Endothelial cell of umbilical vein (primary cell): ENCODE results near the gene LUZP2. TPM values are rescaled to one million over a fixed set of nuclear protein-coding genes. Genes with fewer than 3 reads are reported as not detected.

Experiments used
- BruUV-seq: library from RNA; stranded (reverse); fragments of 400-500 nt; replicated peaks from 2 replicates; lab custom pipeline; 2021; lab: Mats Ljungman, UMichigan
- CTCF ChIA-PET: fragments of 300-600, 350-600 bp; sonication (Branson Sonifier 250); formaldehyde crosslinking; loops from one replicate; lab custom pipeline; 2021; ENCODE audit warnings: antibody characterized with exemption, inconsistent platforms; lab: Charles Lee
- POLR2A ChIA-PET: fragments of 300-600, 350-600 bp; sonication (Branson Sonifier 250); formaldehyde crosslinking; loops from one replicate; lab custom pipeline; 2021; ENCODE audit warnings: antibody characterized with exemption, inconsistent platforms; lab: Charles Lee
- DNase-seq: peaks from one replicate; pipeline ENCODE4 v3.0.0-alpha.2; 2011; ENCODE audit warnings: low read depth, low spot score
- FAIRE-seq: peaks from 2 replicates; lab custom pipeline; 2011; peaks lifted over from hg19 to GRCh38; lab: Jason Lieb, UNC
- H2AFZ ChIP-seq: 2 replicates; pipeline ENCODE4 v1.6.0; 2012; ENCODE audit warnings: low read depth, low read length, control low read depth, inconsistent platforms
- H3K27ac ChIP-seq: 2 replicates; pipeline ENCODE4 v1.5.1; 2011; ENCODE audit warnings: low read depth, mild to moderate bottlenecking, control low read depth, low read length, moderate library complexity; ENCODE audit not compliant: insufficient read depth
- H3K27me3 ChIP-seq, 2 experiments: 2 replicates each; pipeline versions ENCODE4 v1.6.0 to v1.6.1; 2011; ENCODE audit warnings: low read length in 2 of 2, mixed read lengths in 1 of 2; ENCODE audit not compliant: control insufficient read depth in 2 of 2, insufficient read depth in 2 of 2
- H3K36me3 ChIP-seq, 2 experiments: 2 replicates in 1 of 2; 3 replicates in 1 of 2; pipeline ENCODE4 v1.5.1; 2011; ENCODE audit warnings: low read length in 2 of 2, mild to moderate bottlenecking in 1 of 2, moderate library complexity in 1 of 2; ENCODE audit not compliant: control insufficient read depth in 2 of 2, insufficient read depth in 2 of 2; ENCODE audit errors: extremely low read depth in 1 of 2
- H3K4me1 ChIP-seq: 3 replicates; pipeline ENCODE4 v1.5.1; 2011; ENCODE audit warnings: mild to moderate bottlenecking, low read length; ENCODE audit not compliant: control insufficient read depth, insufficient read depth; ENCODE audit errors: extremely low read depth
- H3K4me2 ChIP-seq: 2 replicates; pipeline ENCODE4 v1.6.1; 2011; ENCODE audit warnings: low read length, control low read depth, mixed read lengths; ENCODE audit not compliant: insufficient read depth
- H3K4me3 ChIP-seq, 3 experiments: fragments of 200-600 bp in 1 of 3; sonication (generic), shearing (Covaris generic) in 1 of 3; replicated peaks in 1 of 3; 2 replicates each; pipeline ENCODE4 v1.5.1; 2011 to 2016; ENCODE audit warnings: control low read depth in 3 of 3, low read length in 3 of 3, mild to moderate bottlenecking in 2 of 3, inconsistent platforms in 1 of 3, low read depth in 1 of 3, moderate library complexity in 1 of 3; ENCODE audit not compliant: insufficient read depth in 1 of 3
- H3K79me2 ChIP-seq: 2 replicates; pipeline ENCODE4 v1.6.0; 2012; ENCODE audit warnings: low read length, inconsistent platforms; ENCODE audit not compliant: control insufficient read depth, insufficient read depth
- H3K9ac ChIP-seq: replicated peaks from 2 replicates; pipeline ENCODE3; 2011; ENCODE audit warnings: low read length, control low read depth; ENCODE audit not compliant: insufficient read depth; ENCODE audit errors: extremely low read depth
- H3K9me1 ChIP-seq: replicated peaks from 3 replicates; pipeline ENCODE4 v1.6.0; 2011; ENCODE audit warnings: mild to moderate bottlenecking, low read length; ENCODE audit not compliant: control insufficient read depth, insufficient read depth; ENCODE audit errors: extremely low read depth
- H3K9me3 ChIP-seq: replicated peaks from 2 replicates; pipeline ENCODE4 v1.5.1; 2012; ENCODE audit warnings: low read length, inconsistent platforms; ENCODE audit not compliant: control insufficient read depth, insufficient read depth
- H4K20me1 ChIP-seq: replicated peaks from 2 replicates; pipeline ENCODE3; 2011; ENCODE audit warnings: mild to moderate bottlenecking, low read length; ENCODE audit not compliant: control insufficient read depth, insufficient read depth; ENCODE audit errors: extremely low read depth
- EZH2 ChIP-seq: IDR thresholded peaks from 2 replicates; pipeline ENCODE4 v1.6.1; 2012; ENCODE audit warnings: borderline replicate concordance, low read depth, mild to moderate bottlenecking, moderate library complexity, low read length, inconsistent platforms; ENCODE audit not compliant: severe bottlenecking
- FOS ChIP-seq: IDR thresholded peaks from 2 replicates; pipeline ENCODE4 v1.6.1; 2011; ENCODE audit warnings: mild to moderate bottlenecking, low read length, moderate library complexity, borderline replicate concordance; ENCODE audit not compliant: insufficient read depth
- GATA2 ChIP-seq: IDR thresholded peaks from 2 replicates; pipeline ENCODE4 v1.7.0; 2011; ENCODE audit warnings: low read depth, mild to moderate bottlenecking, moderate library complexity, mixed read lengths, low read length; ENCODE audit not compliant: insufficient read length, insufficient read depth
- JUN ChIP-seq: IDR thresholded peaks from 2 replicates; pipeline ENCODE4 v1.6.1; 2011; ENCODE audit warnings: borderline replicate concordance, low read depth; ENCODE audit not compliant: insufficient read length, insufficient read depth
- MYC ChIP-seq: IDR thresholded peaks from one replicate; pipeline ENCODE4 v1.6.1; 2011; ENCODE audit warnings: mild to moderate bottlenecking, low read depth, low read length
- POLR2A ChIP-seq: IDR thresholded peaks from 2 replicates; pipeline ENCODE4 v1.6.1; 2012; ENCODE audit warnings: low read depth, mild to moderate bottlenecking, control low read depth, low read length
- POLR2AphosphoS5 ChIP-seq: IDR thresholded peaks from 2 replicates; pipeline ENCODE4 v1.6.1; 2012; ENCODE audit warnings: low read depth, mild to moderate bottlenecking, control low read depth, low read length, moderate library complexity; ENCODE audit not compliant: insufficient read depth
- dilution Hi-C: fragments of 300-500 bp; cut with MboI; formaldehyde crosslinking; loops from one replicate; pipeline ENCODE4 v1.15.0; 2019; ENCODE audit warnings: low sequenced_read_pairs; ENCODE audit not compliant: extremely low pct_ligation_motif_present
- intact Hi-C: fragments of 100-400 bp; cut with micrococcal nuclease; formaldehyde crosslinking; loops from one replicate; pipeline ENCODE4 v1.10.0; 2022
- polyA plus RNA-seq, 4 experiments: library from polyadenylated mRNA; depleted of rRNA in 3 of 4; stranded (reverse) in 3 of 4; unstranded in 1 of 4; fragments of >200 nt; gene quantifications; 2 replicates each; pipeline versions ENCODE4 v1.2.1 to v1.2.3, GENCODE V29; 2011 to 2012; ENCODE audit warnings: missing spikeins in 1 of 4
- total RNA-seq: library from RNA; stranded (reverse); gene quantifications from 2 replicates; pipeline ENCODE4 v1.2.3, GENCODE V29; 2021
- TF ChIP-seq, protein P1 (sequence below), 2 donors: IDR thresholded peaks; 1 replicate in 1 of 2; 2 replicates in 1 of 2; pipeline ENCODE4 v1.5.1; 2011; ENCODE audit warnings: low read length in 2 of 2, mild to moderate bottlenecking in 2 of 2, moderate library complexity in 2 of 2, control low read depth in 1 of 2, inconsistent platforms in 1 of 2, low read depth in 1 of 2; ENCODE audit not compliant: insufficient read depth in 1 of 2; ENCODE audit errors: extremely low read depth in 1 of 2
- TF ChIP-seq, protein P2 (sequence below): IDR thresholded peaks from 2 replicates; pipeline ENCODE4 v1.6.1; 2011; ENCODE audit not compliant: insufficient read depth, insufficient read length

The LUZP2 gene
- total and polyA plus RNA-seq, 2 donors (not counting 3 experiments of a cell fraction or from before 2014, with no cell fraction given), result 0.07 TPM; not detected in 1

- Histone ChIP-seq H2AFZ (no peak overlapping the region), H3K9ac (no peak overlapping the region), H4K20me1 (no peaks in the 10 kb centered on the region), H3K4me3 (no peak overlapping the region), H3K79me2 (no peaks in the 10 kb centered on the region), H3K9me3 (no peaks in the 10 kb centered on the region), H3K27me3 (no peaks in the 10 kb centered on the region), H3K4me1 (no peaks in the 10 kb centered on the region), H3K27ac (no peak overlapping the region), H3K9me1 (no peaks in the 10 kb centered on the region), H3K4me2 (no peak overlapping the region), H3K36me3 (no peaks in the 10 kb centered on the region)
- TF ChIP-seq MYC, result no peak
- no peak for TF ChIP-seq POLR2A
- ChIA-PET POLR2A (no interaction called here), CTCF (no interaction called here)
- BruUV-seq, result no TSS peak
- intact Hi-C loops (no loop called here), dilution Hi-C loops (no loop called here)
- FAIRE-seq, result peak; percentile 57
- DNase-seq, result peak; percentile 65
These were observed 101.8 kb downstream of the LUZP2 start for GRCh38 chr11:24598641-24599040.

DNA sequence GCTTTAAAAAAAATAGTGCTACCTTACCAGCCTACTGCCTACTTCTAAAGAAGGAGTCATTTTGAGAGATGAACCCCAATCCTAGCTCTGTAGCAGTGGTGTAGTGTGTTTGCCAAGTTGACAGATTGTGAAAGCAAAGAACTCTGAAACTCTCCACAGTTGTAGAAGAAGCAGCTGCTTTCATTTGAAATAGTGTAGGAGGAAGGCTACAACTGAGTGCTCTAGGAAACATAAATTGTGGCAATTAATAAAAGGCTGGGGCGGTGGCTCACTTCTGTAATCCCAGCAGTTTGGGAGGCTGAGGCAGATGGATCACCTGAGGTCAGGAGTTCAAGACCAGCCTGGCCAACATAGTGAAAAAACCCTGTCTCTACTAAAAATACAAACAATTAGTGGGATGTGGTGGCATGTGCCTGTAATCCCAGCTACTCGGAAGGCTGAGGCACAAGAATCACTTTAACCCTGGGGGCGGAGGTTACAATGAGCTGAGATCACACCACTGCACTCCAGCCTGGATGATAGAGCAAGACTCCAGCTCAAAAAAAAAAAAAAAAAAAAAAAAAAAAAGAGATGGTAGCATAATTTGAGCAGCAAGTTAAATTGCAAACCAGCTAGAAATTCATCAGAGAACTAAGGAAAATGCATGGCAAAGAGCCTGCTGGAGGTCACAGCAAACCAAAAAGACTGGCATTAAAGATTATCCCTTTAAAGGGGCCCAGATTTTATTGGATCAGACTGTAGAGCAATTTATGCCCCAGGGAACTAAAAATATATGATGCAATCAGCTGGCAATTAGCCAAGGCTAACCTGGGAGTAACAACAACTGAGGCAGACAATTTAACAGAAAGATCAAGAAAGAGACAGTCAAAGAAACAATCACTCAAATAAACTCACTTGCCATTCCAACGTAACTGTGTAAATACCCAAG is 112.6 kb downstream of the LUZP2 start:
- no peak overlapping the region for H2AFZ ChIP-seq
- dilution Hi-C loops (no loop called here), intact Hi-C loops (no loop called here)
- no peak overlapping the region for H3K27ac ChIP-seq
- no peaks in the 10 kb centered on the region for H3K36me3 ChIP-seq
- CTCF ChIA-PET, result interaction anchor here (0.8 kb wide), 1 partner anchor 34 kb away, joined by 5 read pairs; no protein-coding TSS in a partner anchor
- no peak overlapping the region for H3K4me2 ChIP-seq
- FAIRE-seq (no peak), DNase-seq (no peak)
- no peaks in the 10 kb centered on the region for H3K9me1 ChIP-seq
- H3K9ac ChIP-seq, result no peak overlapping the region
- H3K79me2 ChIP-seq, result no peaks in the 10 kb centered on the region
- no peaks in the 10 kb centered on the region for H3K4me1 ChIP-seq
- H4K20me1 ChIP-seq, result no peaks in the 10 kb centered on the region
- H3K4me3 ChIP-seq, result no peak overlapping the region
- no TSS peak for BruUV-seq
- H3K9me3 ChIP-seq, result no peaks in the 10 kb centered on the region
- POLR2A ChIA-PET, result no interaction called here
- no peaks in the 10 kb centered on the region for H3K27me3 ChIP-seq
- TF ChIP-seq, protein P1, sequence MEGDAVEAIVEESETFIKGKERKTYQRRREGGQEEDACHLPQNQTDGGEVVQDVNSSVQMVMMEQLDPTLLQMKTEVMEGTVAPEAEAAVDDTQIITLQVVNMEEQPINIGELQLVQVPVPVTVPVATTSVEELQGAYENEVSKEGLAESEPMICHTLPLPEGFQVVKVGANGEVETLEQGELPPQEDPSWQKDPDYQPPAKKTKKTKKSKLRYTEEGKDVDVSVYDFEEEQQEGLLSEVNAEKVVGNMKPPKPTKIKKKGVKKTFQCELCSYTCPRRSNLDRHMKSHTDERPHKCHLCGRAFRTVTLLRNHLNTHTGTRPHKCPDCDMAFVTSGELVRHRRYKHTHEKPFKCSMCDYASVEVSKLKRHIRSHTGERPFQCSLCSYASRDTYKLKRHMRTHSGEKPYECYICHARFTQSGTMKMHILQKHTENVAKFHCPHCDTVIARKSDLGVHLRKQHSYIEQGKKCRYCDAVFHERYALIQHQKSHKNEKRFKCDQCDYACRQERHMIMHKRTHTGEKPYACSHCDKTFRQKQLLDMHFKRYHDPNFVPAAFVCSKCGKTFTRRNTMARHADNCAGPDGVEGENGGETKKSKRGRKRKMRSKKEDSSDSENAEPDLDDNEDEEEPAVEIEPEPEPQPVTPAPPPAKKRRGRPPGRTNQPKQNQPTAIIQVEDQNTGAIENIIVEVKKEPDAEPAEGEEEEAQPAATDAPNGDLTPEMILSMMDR (IDR thresholded peaks at IDR 0.05; ENCODE audit: extremely low read depth in 1 of 2, insufficient read depth in 1 of 2, low read depth in 1 of 2, low read length in 2 of 2), result no peak
- TF ChIP-seq, protein P2, sequence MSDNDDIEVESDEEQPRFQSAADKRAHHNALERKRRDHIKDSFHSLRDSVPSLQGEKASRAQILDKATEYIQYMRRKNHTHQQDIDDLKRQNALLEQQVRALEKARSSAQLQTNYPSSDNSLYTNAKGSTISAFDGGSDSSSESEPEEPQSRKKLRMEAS, result no peak
- TF ChIP-seq JUN, result no peak
- no peak for TF ChIP-seq POLR2AphosphoS5
- TF ChIP-seq POLR2A, result no peak
- no peak for TF ChIP-seq MYC
- TF ChIP-seq FOS, result no peak
- no peak for TF ChIP-seq GATA2
- TF ChIP-seq EZH2, result no peak
